ENCODE measurements around the gene PANK3. TPM values are rescaled to one million over a fixed set of nuclear protein-coding genes. Genes with fewer than 3 reads are reported as not detected.

PANK3 gene
- total and polyA plus RNA-seq, 2 experiments from 2014 or later, result 14.5 to 57.7 TPM

DNA sequence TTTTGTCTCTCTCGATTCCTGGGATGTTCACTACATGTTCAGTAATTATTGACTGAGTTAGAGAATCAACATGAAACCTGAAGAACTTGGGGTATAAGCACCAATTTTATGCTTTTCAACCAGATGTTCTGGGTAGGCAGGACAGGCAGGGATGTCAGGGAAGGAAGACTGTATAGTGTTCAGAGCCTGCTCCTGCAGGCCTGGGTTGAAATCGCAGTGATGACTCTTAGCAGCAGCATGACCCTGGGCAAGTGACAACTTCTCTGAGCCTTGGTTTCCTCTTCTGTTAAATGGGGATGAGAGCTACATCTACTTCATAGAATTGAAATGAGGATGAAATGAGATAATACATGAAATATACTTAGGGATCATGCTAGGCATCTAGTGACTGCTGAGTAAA, 29.7 kb upstream of the PANK3 start:
- no peak overlapping the region for H3K27ac ChIP-seq
- TF ChIP-seq, protein P1, sequence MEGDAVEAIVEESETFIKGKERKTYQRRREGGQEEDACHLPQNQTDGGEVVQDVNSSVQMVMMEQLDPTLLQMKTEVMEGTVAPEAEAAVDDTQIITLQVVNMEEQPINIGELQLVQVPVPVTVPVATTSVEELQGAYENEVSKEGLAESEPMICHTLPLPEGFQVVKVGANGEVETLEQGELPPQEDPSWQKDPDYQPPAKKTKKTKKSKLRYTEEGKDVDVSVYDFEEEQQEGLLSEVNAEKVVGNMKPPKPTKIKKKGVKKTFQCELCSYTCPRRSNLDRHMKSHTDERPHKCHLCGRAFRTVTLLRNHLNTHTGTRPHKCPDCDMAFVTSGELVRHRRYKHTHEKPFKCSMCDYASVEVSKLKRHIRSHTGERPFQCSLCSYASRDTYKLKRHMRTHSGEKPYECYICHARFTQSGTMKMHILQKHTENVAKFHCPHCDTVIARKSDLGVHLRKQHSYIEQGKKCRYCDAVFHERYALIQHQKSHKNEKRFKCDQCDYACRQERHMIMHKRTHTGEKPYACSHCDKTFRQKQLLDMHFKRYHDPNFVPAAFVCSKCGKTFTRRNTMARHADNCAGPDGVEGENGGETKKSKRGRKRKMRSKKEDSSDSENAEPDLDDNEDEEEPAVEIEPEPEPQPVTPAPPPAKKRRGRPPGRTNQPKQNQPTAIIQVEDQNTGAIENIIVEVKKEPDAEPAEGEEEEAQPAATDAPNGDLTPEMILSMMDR (IDR thresholded peaks at IDR 0.05; ENCODE audit: low read depth, low read length), result no peak
- no peak overlapping the region for H3K4me3 ChIP-seq
- no peak for DNase-seq (ENCODE audit: low read depth in 1 of 2, low spot score in 1 of 2)
- H3K27me3 ChIP-seq, result no peaks in the 10 kb centered on the region
- H3K36me3 ChIP-seq, result no peaks in the 10 kb centered on the region
- H3K4me1 ChIP-seq (ENCODE audit: low read depth), result no peaks in the 10 kb centered on the region
- no peaks in the 10 kb centered on the region for H3K9me3 ChIP-seq (ENCODE audit: low read depth)

DNA sequence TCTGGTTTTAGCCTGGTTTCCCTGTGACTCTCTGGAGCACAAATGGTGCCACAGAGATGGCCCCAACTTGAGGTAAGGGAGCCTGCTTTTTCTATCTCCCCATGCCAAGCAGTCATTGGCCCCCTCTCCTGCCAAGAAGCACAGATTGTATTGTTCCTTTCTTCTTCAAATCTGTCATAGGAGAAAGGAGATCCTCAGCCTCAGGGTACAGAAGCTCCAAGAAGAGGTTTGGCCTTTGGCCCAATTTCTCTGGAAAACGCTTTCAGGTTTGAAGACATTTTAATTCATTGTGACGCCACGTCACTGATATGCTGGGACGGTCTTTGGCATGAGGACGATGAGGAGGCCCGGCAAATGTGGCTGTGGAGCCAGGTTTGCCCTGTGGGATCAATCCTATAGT, 29.2 kb upstream of the PANK3 start:
- Histone ChIP-seq H3K27me3 (no peaks in the 10 kb centered on the region), H3K9me3 (ENCODE audit: low read depth) (no peaks in the 10 kb centered on the region), H3K27ac (no peak overlapping the region), H3K36me3 (no peaks in the 10 kb centered on the region), H3K4me3 (no peak overlapping the region), H3K4me1 (ENCODE audit: low read depth) (no peaks in the 10 kb centered on the region)
- DNase-seq (ENCODE audit: low read depth in 1 of 2, low spot score in 1 of 2), result no peak
- TF ChIP-seq, protein P1 (IDR thresholded peaks at IDR 0.05; ENCODE audit: low read depth, low read length), result no peak

DNA sequence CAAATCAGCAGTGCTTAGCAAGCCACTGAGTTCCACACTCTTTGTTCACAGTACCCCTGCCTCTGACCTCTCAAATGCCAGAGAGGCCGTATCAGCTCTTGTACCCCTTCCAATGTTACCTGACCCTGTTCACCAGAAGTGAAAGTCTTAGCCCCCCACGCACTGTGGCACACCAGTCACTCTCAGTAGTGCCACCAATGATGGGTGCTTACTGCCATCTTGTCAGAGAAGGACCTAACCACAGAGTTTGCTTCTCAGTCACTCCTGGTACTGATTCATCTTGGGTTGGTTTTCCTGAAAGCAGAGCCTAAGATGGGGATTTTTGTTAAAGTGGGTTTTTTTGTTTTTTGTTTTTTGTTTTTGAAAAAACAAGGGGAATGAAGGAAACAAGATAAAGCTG, 28.8 kb upstream of the PANK3 start:
- no peak for DNase-seq (ENCODE audit: low read depth in 1 of 2, low spot score in 1 of 2)
- TF ChIP-seq, protein P1 (IDR thresholded peaks at IDR 0.05; ENCODE audit: low read depth, low read length), result no peak

DNA sequence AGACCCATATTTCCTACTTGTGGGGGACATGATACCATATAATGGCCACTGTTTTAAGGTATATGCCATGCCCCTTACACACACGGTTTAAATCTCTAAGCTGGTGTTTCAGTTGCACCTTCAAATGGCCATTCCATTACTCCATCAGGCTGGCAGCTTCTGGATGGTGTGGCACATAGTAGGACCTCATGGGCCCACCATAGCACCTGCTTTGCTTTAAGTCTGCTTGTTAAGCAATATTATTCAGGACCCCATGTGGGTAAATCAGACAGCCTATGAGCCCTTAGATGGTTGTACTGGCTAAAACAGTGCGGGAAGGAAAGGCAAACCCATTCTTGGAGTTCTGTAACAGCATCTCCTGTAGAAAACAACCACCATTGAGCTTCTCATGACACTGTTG, 27.4 kb upstream of the PANK3 start:
- Histone ChIP-seq H3K36me3 (no peaks in the 10 kb centered on the region), H3K4me3 (no peak overlapping the region), H3K4me1 (ENCODE audit: low read depth) (no peaks in the 10 kb centered on the region), H3K27me3 (no peaks in the 10 kb centered on the region), H3K9me3 (ENCODE audit: low read depth) (no peaks in the 10 kb centered on the region), H3K27ac (no peak overlapping the region)
- TF ChIP-seq, protein P1 (IDR thresholded peaks at IDR 0.05; ENCODE audit: low read depth, low read length), result no peak
- DNase-seq (ENCODE audit: low read depth in 1 of 2, low spot score in 1 of 2), result no peak

More for the DNA sequence above, 28.8 kb upstream of the PANK3 start:
- Histone ChIP-seq H3K4me3 (no peak overlapping the region), H3K4me1 (ENCODE audit: low read depth) (no peaks in the 10 kb centered on the region), H3K9me3 (ENCODE audit: low read depth) (no peaks in the 10 kb centered on the region), H3K27ac (no peak overlapping the region), H3K36me3 (no peaks in the 10 kb centered on the region), H3K27me3 (no peaks in the 10 kb centered on the region)

DNA sequence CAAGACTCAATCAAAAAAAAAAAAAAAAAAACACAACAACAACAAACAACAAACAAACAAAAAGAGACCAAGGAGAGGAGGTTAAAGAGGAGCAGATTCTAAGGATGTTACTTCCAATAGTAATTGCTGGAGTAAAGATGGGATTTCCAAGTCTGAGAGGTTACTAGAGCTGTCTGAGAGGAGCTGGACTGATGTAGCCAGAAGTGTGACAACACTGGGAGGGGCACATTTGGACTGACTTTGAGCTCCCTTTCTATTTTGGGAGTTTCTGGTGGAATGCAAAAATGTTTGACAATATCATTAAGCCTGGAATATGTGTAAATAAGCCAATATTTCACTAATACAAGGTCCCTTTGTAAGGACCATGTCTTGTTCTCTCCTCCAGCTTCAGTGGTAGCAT, 25.3 kb upstream of the PANK3 start:
- DNase-seq (ENCODE audit: low read depth in 1 of 2, low spot score in 1 of 2), result no peak
- TF ChIP-seq, protein P1 (IDR thresholded peaks at IDR 0.05; ENCODE audit: low read depth, low read length), result no peak
- no peak overlapping the region for H3K4me3 ChIP-seq
- H3K4me1 ChIP-seq (ENCODE audit: low read depth), result peaks cover 6% of the 10 kb centered on the region
- no peak overlapping the region for H3K27ac ChIP-seq
- H3K9me3 ChIP-seq (ENCODE audit: low read depth), result no peaks in the 10 kb centered on the region
- H3K27me3 ChIP-seq, result no peaks in the 10 kb centered on the region
- no peaks in the 10 kb centered on the region for H3K36me3 ChIP-seq

DNA sequence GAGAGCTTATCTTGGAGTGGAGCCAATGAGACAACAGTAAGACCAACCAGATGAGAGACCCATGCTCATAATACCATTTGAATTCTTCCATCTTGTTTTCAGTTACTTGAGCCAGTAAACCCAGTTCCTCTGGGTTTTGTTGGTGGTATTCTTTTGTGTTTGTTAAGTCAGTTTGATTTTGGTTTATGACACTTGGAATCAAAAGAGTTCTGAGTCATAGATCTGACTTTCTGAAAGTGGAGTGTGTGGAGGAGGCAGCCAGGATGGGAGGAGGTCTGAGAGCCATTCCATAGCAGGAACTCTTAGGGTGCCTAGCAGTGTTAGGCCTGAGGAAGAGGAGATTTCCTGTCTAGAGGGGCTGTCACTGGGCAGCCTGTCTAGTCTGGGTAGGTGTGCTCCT, 24.6 kb upstream of the PANK3 start:
- peak in 1 of 2 donors; percentile 29 for DNase-seq (ENCODE audit: low read depth in 1 of 2, low spot score in 1 of 2)
- TF ChIP-seq, protein P1 (IDR thresholded peaks at IDR 0.05; ENCODE audit: low read depth, low read length), result no peak
- H3K4me3 ChIP-seq, result no peak overlapping the region
- no peak overlapping the region for H3K27ac ChIP-seq
- H3K27me3 ChIP-seq, result no peaks in the 10 kb centered on the region
- no peaks in the 10 kb centered on the region for H3K9me3 ChIP-seq (ENCODE audit: low read depth)
- H3K36me3 ChIP-seq, result no peaks in the 10 kb centered on the region
- H3K4me1 ChIP-seq (ENCODE audit: low read depth), result peaks cover 6% of the 10 kb centered on the region

Data from cardiac muscle cell (in vitro differentiated cells and primary cell).